PC-9 (cell line): ENCODE measurements around the gene CMTR1.

ENCODE experiments used
- EZH2 ChIP-seq: fragments of 200-600 bp; sonication (generic); IDR thresholded peaks from 2 replicates; pipeline ENCODE4 v1.8.0; 2017; ENCODE audit warnings: antibody characterized with exemption, low read depth
- TF ChIP-seq, protein P1 (sequence below): fragments of 200-600 bp; sonication (generic); conservative IDR thresholded peaks from 2 replicates; pipeline ENCODE4 v1.6.1; 2017; ENCODE audit warnings: mixed run types, antibody characterized with exemption, mild to moderate bottlenecking, moderate library complexity

- TF ChIP-seq, protein P1, sequence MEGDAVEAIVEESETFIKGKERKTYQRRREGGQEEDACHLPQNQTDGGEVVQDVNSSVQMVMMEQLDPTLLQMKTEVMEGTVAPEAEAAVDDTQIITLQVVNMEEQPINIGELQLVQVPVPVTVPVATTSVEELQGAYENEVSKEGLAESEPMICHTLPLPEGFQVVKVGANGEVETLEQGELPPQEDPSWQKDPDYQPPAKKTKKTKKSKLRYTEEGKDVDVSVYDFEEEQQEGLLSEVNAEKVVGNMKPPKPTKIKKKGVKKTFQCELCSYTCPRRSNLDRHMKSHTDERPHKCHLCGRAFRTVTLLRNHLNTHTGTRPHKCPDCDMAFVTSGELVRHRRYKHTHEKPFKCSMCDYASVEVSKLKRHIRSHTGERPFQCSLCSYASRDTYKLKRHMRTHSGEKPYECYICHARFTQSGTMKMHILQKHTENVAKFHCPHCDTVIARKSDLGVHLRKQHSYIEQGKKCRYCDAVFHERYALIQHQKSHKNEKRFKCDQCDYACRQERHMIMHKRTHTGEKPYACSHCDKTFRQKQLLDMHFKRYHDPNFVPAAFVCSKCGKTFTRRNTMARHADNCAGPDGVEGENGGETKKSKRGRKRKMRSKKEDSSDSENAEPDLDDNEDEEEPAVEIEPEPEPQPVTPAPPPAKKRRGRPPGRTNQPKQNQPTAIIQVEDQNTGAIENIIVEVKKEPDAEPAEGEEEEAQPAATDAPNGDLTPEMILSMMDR = no peak
- TF ChIP-seq EZH2 = no peak
Measured at GRCh38 chr6:37481711-37482605, 48.9 kb downstream of the CMTR1 start.
